GM23338 (cell line): ENCODE results near the gene STAP2.

Experiments used
- REST ChIP-seq: IDR thresholded peaks from one replicate; pipeline ENCODE4 v1.6.1; 2018; ENCODE audit warnings: antibody characterized with exemption; ENCODE audit not compliant: unreplicated experiment
- TF ChIP-seq, protein P1 (sequence below), 2 experiments: fragments of 200-600 bp in 1 of 2; sonication (generic) in 1 of 2; conservative IDR thresholded peaks; 2 replicates each; pipeline versions ENCODE4 v1.5.1 to v1.6.1; 2016 to 2017; ENCODE audit warnings: antibody characterized with exemption in 2 of 2, low read depth in 2 of 2, mild to moderate bottlenecking in 2 of 2, moderate library complexity in 1 of 2

- TF ChIP-seq, protein P1, sequence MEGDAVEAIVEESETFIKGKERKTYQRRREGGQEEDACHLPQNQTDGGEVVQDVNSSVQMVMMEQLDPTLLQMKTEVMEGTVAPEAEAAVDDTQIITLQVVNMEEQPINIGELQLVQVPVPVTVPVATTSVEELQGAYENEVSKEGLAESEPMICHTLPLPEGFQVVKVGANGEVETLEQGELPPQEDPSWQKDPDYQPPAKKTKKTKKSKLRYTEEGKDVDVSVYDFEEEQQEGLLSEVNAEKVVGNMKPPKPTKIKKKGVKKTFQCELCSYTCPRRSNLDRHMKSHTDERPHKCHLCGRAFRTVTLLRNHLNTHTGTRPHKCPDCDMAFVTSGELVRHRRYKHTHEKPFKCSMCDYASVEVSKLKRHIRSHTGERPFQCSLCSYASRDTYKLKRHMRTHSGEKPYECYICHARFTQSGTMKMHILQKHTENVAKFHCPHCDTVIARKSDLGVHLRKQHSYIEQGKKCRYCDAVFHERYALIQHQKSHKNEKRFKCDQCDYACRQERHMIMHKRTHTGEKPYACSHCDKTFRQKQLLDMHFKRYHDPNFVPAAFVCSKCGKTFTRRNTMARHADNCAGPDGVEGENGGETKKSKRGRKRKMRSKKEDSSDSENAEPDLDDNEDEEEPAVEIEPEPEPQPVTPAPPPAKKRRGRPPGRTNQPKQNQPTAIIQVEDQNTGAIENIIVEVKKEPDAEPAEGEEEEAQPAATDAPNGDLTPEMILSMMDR (conservative IDR thresholded peaks at IDR 0.05; ENCODE audit: low read depth in 2 of 2): no peak
- TF ChIP-seq REST: no peak
Measured at GRCh38 chr19:4305659-4306058, 33.0 kb downstream of the STAP2 start.
